ENCODE results near the gene LGALSL.

DNA sequence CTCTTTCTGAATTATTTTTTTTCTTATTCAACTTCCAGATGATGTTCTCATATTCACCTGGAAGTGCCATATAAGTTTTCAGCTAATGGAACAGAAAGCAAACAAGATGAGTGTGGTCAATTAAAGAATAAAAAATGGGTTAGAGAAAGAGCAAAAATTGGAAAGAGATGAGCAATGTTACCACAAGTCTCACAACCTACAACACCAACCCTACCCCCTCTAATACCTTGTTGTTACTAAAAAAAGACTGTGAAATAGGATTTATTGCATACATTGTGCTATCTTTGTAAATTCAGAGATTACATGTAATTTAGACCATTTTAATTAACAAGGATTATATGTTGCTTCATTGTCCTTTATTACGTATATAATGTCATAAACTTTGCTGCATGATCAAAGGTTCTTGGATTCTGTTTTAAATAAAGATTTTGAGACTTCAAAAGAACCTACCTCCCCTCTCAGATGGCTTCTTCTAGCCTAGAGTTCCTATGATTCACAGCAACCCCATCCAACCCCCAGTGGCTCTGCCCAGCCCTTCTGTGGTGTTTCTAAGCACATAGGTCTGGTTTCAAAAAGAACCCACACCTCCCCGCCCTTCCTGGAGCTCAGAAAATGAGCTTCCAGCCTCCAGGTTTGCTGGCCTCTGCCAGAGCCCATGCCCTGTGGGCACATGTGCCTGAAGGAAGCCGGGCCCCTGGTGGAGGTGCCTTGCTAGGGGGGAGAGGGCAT, 24.7 kb downstream of the LGALSL start:
- TF ChIP-seq EZH2phosphoT487 (IDR thresholded peaks at IDR 0.05; ENCODE audit: borderline replicate concordance) (no peak), CEBPB (IDR thresholded peaks at IDR 0.05; ENCODE audit: low read depth) (no peak), SP1 (IDR thresholded peaks at IDR 0.05; ENCODE audit: low read depth) (no peak), FOSL1 (IDR thresholded peaks at IDR 0.05; ENCODE audit: low read depth) (no peak), POLR2AphosphoS5 (IDR thresholded peaks at IDR 0.05; ENCODE audit: low read depth, low read length) (no peak), EZH2 (IDR thresholded peaks at IDR 0.05) (no peak), CBX3 (IDR thresholded peaks at IDR 0.05; ENCODE audit: low read depth) (no peak), POLR2A (IDR thresholded peaks at IDR 0.05; ENCODE audit: borderline replicate concordance, extremely low read depth, insufficient read depth, insufficient read length) (no peak)
- TF ChIP-seq, protein P1, sequence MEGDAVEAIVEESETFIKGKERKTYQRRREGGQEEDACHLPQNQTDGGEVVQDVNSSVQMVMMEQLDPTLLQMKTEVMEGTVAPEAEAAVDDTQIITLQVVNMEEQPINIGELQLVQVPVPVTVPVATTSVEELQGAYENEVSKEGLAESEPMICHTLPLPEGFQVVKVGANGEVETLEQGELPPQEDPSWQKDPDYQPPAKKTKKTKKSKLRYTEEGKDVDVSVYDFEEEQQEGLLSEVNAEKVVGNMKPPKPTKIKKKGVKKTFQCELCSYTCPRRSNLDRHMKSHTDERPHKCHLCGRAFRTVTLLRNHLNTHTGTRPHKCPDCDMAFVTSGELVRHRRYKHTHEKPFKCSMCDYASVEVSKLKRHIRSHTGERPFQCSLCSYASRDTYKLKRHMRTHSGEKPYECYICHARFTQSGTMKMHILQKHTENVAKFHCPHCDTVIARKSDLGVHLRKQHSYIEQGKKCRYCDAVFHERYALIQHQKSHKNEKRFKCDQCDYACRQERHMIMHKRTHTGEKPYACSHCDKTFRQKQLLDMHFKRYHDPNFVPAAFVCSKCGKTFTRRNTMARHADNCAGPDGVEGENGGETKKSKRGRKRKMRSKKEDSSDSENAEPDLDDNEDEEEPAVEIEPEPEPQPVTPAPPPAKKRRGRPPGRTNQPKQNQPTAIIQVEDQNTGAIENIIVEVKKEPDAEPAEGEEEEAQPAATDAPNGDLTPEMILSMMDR (IDR thresholded peaks at IDR 0.05 in 2 of 3, conservative IDR thresholded peaks at IDR 0.05 in 1 of 3; ENCODE audit: borderline replicate concordance in 1 of 3, insufficient read depth in 1 of 3, low read depth in 2 of 3, low read length in 2 of 3): no peak
- TF ChIP-seq, protein P2, sequence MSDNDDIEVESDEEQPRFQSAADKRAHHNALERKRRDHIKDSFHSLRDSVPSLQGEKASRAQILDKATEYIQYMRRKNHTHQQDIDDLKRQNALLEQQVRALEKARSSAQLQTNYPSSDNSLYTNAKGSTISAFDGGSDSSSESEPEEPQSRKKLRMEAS (IDR thresholded peaks at IDR 0.05): no peak

All from HCT116 (cell line).